Neural cell (in vitro differentiated cells): Measurements from ENCODE around the gene FAM120C. TPM values are rescaled to one million over a fixed set of nuclear protein-coding genes. Genes with fewer than 3 reads are reported as not detected.

Source experiments
- H2AFZ ChIP-seq: fragments of 200-600, 300-800 bp; sonication (generic), shearing (Covaris generic); 2 replicates; pipeline ENCODE4 v1.6.0; 2014; ENCODE audit warnings: low read depth, mild to moderate bottlenecking, antibody characterized with exemption, low read length, moderate library complexity
- H3F3A ChIP-seq: fragments of 200-600 bp; shearing (Covaris generic); 2 replicates; pipeline ENCODE4 v1.6.1; 2016; ENCODE audit warnings: mild to moderate bottlenecking, moderate library complexity, mixed read lengths, antibody characterized with exemption, low read length; ENCODE audit not compliant: insufficient read depth, poor library complexity, severe bottlenecking
- H3K27ac ChIP-seq: fragments of 200-600, 300-800 bp; sonication (generic), shearing (Covaris generic); 2 replicates; pipeline ENCODE4 v1.5.1; 2014; ENCODE audit warnings: mild to moderate bottlenecking, low read length, moderate library complexity
- H3K27me3 ChIP-seq: fragments of 300-800, 200-600 bp; sonication (generic), shearing (Covaris generic); 2 replicates; pipeline ENCODE4 v1.6.0; 2014; ENCODE audit warnings: mild to moderate bottlenecking, low read depth, low read length, moderate library complexity; ENCODE audit not compliant: insufficient read depth
- H3K36me3 ChIP-seq: fragments of 300-800, 200-600 bp; sonication (generic), shearing (Covaris generic); 2 replicates; pipeline ENCODE4 v1.5.1; 2014; ENCODE audit warnings: mild to moderate bottlenecking, antibody characterized with exemption, low read length, moderate library complexity; ENCODE audit not compliant: insufficient read depth
- H3K4me2 ChIP-seq: fragments of 300-800, 200-600 bp; sonication (generic), shearing (Covaris generic); 2 replicates; pipeline ENCODE4 v1.6.0; 2014; ENCODE audit warnings: mild to moderate bottlenecking, low read length
- H3K4me3 ChIP-seq: fragments of 300-800, 200-600 bp; sonication (generic), shearing (Covaris generic); 2 replicates; pipeline ENCODE4 v1.5.1; 2014; ENCODE audit warnings: mild to moderate bottlenecking, low read length, moderate library complexity
- H3K79me2 ChIP-seq: fragments of 200-600 bp; shearing (Covaris generic); replicated peaks from 2 replicates; pipeline ENCODE4 v1.6.0; 2014; ENCODE audit warnings: mild to moderate bottlenecking, low read length, moderate library complexity; ENCODE audit not compliant: insufficient read depth
- H3K9ac ChIP-seq: fragments of 300-800, 200-600 bp; sonication (generic), shearing (Covaris generic); 2 replicates; pipeline ENCODE4 v1.6.1; 2016; ENCODE audit warnings: mild to moderate bottlenecking, low read length, mixed read lengths
- H3K9me2 ChIP-seq: fragments of 200-600 bp; shearing (Covaris generic); 2 replicates; pipeline ENCODE4 v1.6.1; 2016; ENCODE audit warnings: mild to moderate bottlenecking, low read length, mixed read lengths; ENCODE audit not compliant: insufficient read depth
- H3K9me3 ChIP-seq: fragments of 200-600, 300-800 bp; sonication (generic), shearing (Covaris generic); 2 replicates; pipeline ENCODE4 v1.6.1; 2016; ENCODE audit warnings: mild to moderate bottlenecking, mixed run types, low read length, moderate library complexity, mixed read lengths
- H4K20me1 ChIP-seq: fragments of 200-600 bp; shearing (Covaris generic); 2 replicates; pipeline ENCODE4 v1.6.1; 2016; ENCODE audit warnings: mild to moderate bottlenecking, mixed run types; ENCODE audit not compliant: insufficient read depth
- EP300 ChIP-seq: fragments of 450-650 bp; conservative IDR thresholded peaks from 2 replicates; pipeline ENCODE4 v1.6.1; 2014; ENCODE audit warnings: antibody characterized with exemption, mild to moderate bottlenecking, moderate library complexity; ENCODE audit not compliant: poor library complexity, severe bottlenecking
- EZH2 ChIP-seq: fragments of 200-600, 300-800 bp; shearing (Covaris generic), sonication (generic); IDR thresholded peaks from 2 replicates; pipeline ENCODE4 v1.6.1; 2014; ENCODE audit warnings: antibody characterized with exemption, low read length, borderline replicate concordance, mild to moderate bottlenecking; ENCODE audit not compliant: insufficient read depth, poor library complexity, severe bottlenecking
- MXI1 ChIP-seq: fragments of 450-650 bp; conservative IDR thresholded peaks from 2 replicates; pipeline ENCODE4 v1.6.1; 2014; ENCODE audit warnings: antibody characterized with exemption, mild to moderate bottlenecking; ENCODE audit not compliant: poor library complexity, severe bottlenecking
- POLR2AphosphoS5 ChIP-seq: IDR thresholded peaks from 2 replicates; pipeline ENCODE4 v1.6.1; 2012
- RAD21 ChIP-seq: fragments of 450-650 bp; conservative IDR thresholded peaks from 2 replicates; pipeline ENCODE4 v1.6.1; 2014; ENCODE audit warnings: antibody characterized with exemption, mild to moderate bottlenecking, moderate library complexity
- REST ChIP-seq: IDR thresholded peaks from 2 replicates; pipeline ENCODE4 v1.6.1; 2012; ENCODE audit warnings: borderline replicate concordance
- SMC3 ChIP-seq: fragments of 450-650 bp; conservative IDR thresholded peaks from 2 replicates; pipeline ENCODE4 v1.6.1; 2014; ENCODE audit warnings: antibody characterized with exemption, mild to moderate bottlenecking, moderate library complexity; ENCODE audit not compliant: poor library complexity
- TAF1 ChIP-seq: IDR thresholded peaks from 2 replicates; pipeline ENCODE4 v1.6.1; 2012; ENCODE audit warnings: low read depth
- polyA plus RNA-seq: library from polyadenylated mRNA; depleted of rRNA; stranded (reverse); fragments of >200 nt; gene quantifications from 2 replicates; pipeline ENCODE4 v1.2.3, GENCODE V29; 2014
- TF ChIP-seq, protein P1 (sequence below): fragments of 450-650 bp; IDR thresholded peaks from 2 replicates; pipeline ENCODE4 v1.5.1; 2014; ENCODE audit warnings: antibody characterized with exemption, mild to moderate bottlenecking, moderate library complexity; ENCODE audit not compliant: poor library complexity, severe bottlenecking

Gene FAM120C
- polyA plus RNA-seq, 1 donor from 2014 or later = 2.5 TPM

DNA sequence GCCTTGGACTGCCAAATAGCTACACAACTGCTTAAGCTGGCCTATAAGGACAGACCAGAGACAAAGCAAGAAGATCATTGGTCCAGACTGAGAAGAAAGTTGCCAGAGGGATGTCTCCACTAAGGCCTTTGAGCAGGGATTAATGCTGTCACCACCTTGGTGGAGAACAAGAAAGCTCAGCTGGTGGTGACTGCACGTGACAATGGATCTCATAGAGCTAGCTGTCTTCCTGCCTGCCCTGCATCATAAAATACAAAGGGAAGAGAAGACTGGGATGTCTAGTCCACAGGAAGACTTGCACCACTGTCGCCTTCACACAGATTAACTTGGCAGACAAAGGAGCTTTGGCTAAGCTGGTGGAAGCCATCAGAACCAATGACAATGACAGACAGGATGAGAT lies 40.5 kb upstream of the FAM120C start:
- Histone ChIP-seq H3F3A (no peaks in the 10 kb centered on the region), H4K20me1 (no peaks in the 10 kb centered on the region), H3K9me3 (no peaks in the 10 kb centered on the region), H3K9ac (no peak overlapping the region), H3K27ac (no peak overlapping the region), H3K9me2 (no peaks in the 10 kb centered on the region), H3K27me3 (no peaks in the 10 kb centered on the region), H3K4me3 (no peak overlapping the region), H2AFZ (no peak overlapping the region), H3K36me3 (no peaks in the 10 kb centered on the region), H3K79me2 (no peaks in the 10 kb centered on the region), H3K4me2 (no peak overlapping the region)
- no peak for TF ChIP-seq POLR2AphosphoS5
- TF ChIP-seq RAD21 = no peak
- no peak for TF ChIP-seq EZH2
- no peak for TF ChIP-seq TAF1
- no peak for TF ChIP-seq SMC3
- no peak for TF ChIP-seq REST
- no peak for TF ChIP-seq EP300
- no peak for TF ChIP-seq MXI1
- TF ChIP-seq, protein P1, sequence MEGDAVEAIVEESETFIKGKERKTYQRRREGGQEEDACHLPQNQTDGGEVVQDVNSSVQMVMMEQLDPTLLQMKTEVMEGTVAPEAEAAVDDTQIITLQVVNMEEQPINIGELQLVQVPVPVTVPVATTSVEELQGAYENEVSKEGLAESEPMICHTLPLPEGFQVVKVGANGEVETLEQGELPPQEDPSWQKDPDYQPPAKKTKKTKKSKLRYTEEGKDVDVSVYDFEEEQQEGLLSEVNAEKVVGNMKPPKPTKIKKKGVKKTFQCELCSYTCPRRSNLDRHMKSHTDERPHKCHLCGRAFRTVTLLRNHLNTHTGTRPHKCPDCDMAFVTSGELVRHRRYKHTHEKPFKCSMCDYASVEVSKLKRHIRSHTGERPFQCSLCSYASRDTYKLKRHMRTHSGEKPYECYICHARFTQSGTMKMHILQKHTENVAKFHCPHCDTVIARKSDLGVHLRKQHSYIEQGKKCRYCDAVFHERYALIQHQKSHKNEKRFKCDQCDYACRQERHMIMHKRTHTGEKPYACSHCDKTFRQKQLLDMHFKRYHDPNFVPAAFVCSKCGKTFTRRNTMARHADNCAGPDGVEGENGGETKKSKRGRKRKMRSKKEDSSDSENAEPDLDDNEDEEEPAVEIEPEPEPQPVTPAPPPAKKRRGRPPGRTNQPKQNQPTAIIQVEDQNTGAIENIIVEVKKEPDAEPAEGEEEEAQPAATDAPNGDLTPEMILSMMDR = no peak

GRCh38 chrX:54213603-54214002 lies 30.5 kb upstream of the FAM120C start:
- Histone ChIP-seq H3K27me3 (no peaks in the 10 kb centered on the region), H2AFZ (no peak overlapping the region), H3K9me2 (no peaks in the 10 kb centered on the region), H3K36me3 (no peaks in the 10 kb centered on the region), H4K20me1 (no peaks in the 10 kb centered on the region), H3K4me3 (no peak overlapping the region), H3K79me2 (no peaks in the 10 kb centered on the region), H3K9me3 (no peaks in the 10 kb centered on the region), H3K4me2 (no peak overlapping the region), H3K27ac (no peak overlapping the region), H3F3A (no peaks in the 10 kb centered on the region), H3K9ac (no peak overlapping the region)
- no peak for TF ChIP-seq EP300
- TF ChIP-seq RAD21 = no peak
- TF ChIP-seq, protein P1 = no peak
- no peak for TF ChIP-seq POLR2AphosphoS5
- TF ChIP-seq TAF1 = no peak
- TF ChIP-seq MXI1 = no peak
- TF ChIP-seq SMC3 = no peak
- TF ChIP-seq EZH2 = no peak
- TF ChIP-seq REST = no peak
